ENCODE results near the gene EPHB1. TPM values are rescaled to one million over a fixed set of nuclear protein-coding genes. Genes with fewer than 3 reads are reported as not detected.

EPHB1 gene
- total and polyA plus RNA-seq, 2 of the 13 experiments (the other 11 are each of a cell fraction or from before 2014, with no cell fraction given), result 0.07 to 0.21 TPM

DNA sequence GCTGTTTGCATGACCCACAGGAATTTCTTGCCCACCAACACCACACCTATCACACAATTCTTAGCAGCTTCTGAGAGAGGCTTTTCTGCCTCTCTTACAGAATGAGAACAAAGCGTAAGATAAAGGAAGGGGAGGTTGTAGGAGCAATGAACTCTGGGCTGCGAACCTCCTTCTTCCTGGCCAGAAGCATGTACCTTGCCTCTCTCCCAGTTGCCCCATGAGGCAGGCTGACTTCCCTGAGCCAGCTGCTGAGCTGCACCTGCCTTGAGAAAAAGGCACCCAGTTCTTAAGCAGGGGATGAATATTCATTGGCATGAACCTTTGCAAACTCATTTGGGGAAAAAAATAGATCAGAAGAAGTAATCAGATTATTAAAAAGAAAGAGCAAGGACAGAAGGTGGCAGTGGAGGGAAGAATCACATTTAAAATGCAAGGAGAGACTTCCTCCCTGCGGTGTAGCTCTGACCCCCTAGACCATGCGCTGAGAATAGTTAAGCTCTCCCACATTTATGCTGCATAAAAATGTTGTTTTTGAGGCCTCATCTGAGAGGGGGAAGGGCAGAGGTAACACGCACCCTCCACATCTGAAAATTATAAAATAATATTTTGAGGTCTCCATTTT lies 304.8 kb downstream of the EPHB1 start (continued):
- TF ChIP-seq, protein P1, sequence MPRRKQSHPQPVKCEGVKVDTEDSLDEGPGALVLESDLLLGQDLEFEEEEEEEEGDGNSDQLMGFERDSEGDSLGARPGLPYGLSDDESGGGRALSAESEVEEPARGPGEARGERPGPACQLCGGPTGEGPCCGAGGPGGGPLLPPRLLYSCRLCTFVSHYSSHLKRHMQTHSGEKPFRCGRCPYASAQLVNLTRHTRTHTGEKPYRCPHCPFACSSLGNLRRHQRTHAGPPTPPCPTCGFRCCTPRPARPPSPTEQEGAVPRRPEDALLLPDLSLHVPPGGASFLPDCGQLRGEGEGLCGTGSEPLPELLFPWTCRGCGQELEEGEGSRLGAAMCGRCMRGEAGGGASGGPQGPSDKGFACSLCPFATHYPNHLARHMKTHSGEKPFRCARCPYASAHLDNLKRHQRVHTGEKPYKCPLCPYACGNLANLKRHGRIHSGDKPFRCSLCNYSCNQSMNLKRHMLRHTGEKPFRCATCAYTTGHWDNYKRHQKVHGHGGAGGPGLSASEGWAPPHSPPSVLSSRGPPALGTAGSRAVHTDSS (CRISPR knock-in tag; conservative IDR thresholded peaks at IDR 0.05), result no peak

DNA sequence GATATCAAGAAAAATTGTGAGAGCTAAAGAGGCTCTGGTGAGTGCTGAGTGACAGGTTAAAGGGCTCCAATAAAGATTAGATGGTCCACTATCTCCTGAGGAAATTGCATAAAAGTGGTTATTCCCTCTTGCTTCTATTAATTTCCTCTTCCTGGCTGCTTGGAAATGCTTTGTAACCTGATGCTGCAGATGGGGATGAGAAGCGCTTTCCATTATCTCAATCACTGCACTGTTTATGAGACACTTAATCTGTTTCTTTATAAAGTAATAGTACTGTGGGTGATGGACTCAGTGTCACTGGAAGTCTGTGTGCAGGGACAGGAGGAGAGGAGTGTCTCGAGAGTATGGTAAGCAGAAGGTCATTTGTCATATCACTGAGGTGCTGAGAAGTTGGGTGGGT lies 305.3 kb downstream of the EPHB1 start:
- H3K4me1 ChIP-seq (ENCODE audit: insufficient read depth, low read length), result no peaks in the 10 kb centered on the region
- ATAC-seq, result no peak

More for the DNA sequence above, 305.3 kb downstream of the EPHB1 start:
- Histone ChIP-seq H3K27me3 (ENCODE audit: control insufficient read depth in 1 of 2, insufficient read depth in 2 of 2, low read length in 2 of 2) (no peaks in the 10 kb centered on the region), H3K4me2 (ENCODE audit: low read depth, low read length) (no peak overlapping the region), H3K79me2 (ENCODE audit: insufficient read depth, low read length) (no peaks in the 10 kb centered on the region), H4K20me1 (ENCODE audit: insufficient read depth, low read length) (no peaks in the 10 kb centered on the region), H2AFZ (ENCODE audit: low read length) (no peak overlapping the region), H3K9me3 (ENCODE audit: low read length) (no peaks in the 10 kb centered on the region), H3K9ac (ENCODE audit: insufficient read depth, low read depth, low read length) (no peak overlapping the region), H3K4me3 (replicated peaks in 1 of 3; ENCODE audit: insufficient read depth in 1 of 3, low read depth in 2 of 3, low read length in 3 of 3) (no peak overlapping the region), H3K27ac (ENCODE audit: extremely low read length, insufficient read depth, low read length) (no peak overlapping the region), H3K36me3 (replicated peaks in 1 of 2; ENCODE audit: control insufficient read depth in 1 of 2, insufficient read depth in 2 of 2, low read length in 2 of 2) (no peaks in the 10 kb centered on the region)
- intact Hi-C loops (cut with micrococcal nuclease; ENCODE audit: unreplicated experiment), result no loop called here
- ChIA-PET CTCF (ENCODE audit: low intra/inter-chr PET ratio, low total read pairs) (no interaction called here), POLR2A (no interaction called here)
- TF ChIP-seq ZNF10 (CRISPR knock-in tag; IDR thresholded peaks at IDR 0.05; ENCODE audit: borderline replicate concordance, low read depth), result no peak
- TF ChIP-seq ZNF251 (CRISPR knock-in tag; IDR thresholded peaks at IDR 0.05), result no peak
- no peak for TF ChIP-seq RFX5 (IDR thresholded peaks at IDR 0.05; ENCODE audit: low read depth, low read length)
- no peak for TF ChIP-seq ZNF432 (CRISPR knock-in tag; IDR thresholded peaks at IDR 0.05; ENCODE audit: borderline replicate concordance)
- no peak for TF ChIP-seq NRL (CRISPR knock-in tag; IDR thresholded peaks at IDR 0.05; ENCODE audit: borderline replicate concordance)
- TF ChIP-seq, protein P2, sequence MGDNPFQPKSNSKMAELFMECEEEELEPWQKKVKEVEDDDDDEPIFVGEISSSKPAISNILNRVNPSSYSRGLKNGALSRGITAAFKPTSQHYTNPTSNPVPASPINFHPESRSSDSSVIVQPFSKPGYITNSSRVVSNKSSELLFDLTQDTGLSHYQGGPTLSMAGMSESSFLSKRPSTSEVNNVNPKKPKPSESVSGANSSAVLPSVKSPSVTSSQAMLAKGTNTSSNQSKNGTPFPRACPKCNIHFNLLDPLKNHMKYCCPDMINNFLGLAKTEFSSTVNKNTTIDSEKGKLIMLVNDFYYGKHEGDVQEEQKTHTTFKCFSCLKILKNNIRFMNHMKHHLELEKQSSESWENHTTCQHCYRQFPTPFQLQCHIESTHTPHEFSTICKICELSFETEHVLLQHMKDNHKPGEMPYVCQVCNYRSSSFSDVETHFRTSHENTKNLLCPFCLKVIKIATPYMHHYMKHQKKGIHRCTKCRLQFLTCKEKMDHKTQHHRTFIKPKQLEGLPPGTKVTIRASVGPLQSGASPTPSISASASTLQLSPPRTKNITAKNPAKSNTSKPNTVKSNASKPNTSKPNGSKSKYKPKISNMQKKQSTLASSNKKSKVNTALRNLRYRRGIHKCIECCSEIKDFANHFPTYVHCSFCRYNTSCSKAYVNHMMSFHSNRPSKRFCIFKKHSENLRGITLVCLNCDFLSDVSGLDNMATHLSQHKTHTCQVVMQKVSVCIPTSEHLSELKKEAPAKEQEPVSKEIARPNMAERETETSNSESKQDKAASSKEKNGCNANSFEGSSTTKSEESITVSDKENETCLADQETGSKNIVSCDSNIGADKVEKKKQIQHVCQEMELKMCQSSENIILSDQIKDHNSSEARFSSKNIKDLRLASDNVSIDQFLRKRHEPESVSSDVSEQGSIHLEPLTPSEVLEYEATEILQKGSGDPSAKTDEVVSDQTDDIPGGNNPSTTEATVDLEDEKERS (CRISPR knock-in tag; IDR thresholded peaks at IDR 0.05), result no peak
- TF ChIP-seq, protein P3, sequence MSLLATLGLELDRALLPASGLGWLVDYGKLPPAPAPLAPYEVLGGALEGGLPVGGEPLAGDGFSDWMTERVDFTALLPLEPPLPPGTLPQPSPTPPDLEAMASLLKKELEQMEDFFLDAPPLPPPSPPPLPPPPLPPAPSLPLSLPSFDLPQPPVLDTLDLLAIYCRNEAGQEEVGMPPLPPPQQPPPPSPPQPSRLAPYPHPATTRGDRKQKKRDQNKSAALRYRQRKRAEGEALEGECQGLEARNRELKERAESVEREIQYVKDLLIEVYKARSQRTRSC (CRISPR knock-in tag; IDR thresholded peaks at IDR 0.05; ENCODE audit: low read depth), result no peak
- no peak for TF ChIP-seq HIVEP1 (CRISPR knock-in tag; IDR thresholded peaks at IDR 0.05)
- no peak for TF ChIP-seq ZNF891 (CRISPR knock-in tag; IDR thresholded peaks at IDR 0.05)
- TF ChIP-seq ZSCAN31 (CRISPR knock-in tag; IDR thresholded peaks at IDR 0.05; ENCODE audit: low read depth), result no peak
- TF ChIP-seq BRD4 (CRISPR knock-in tag; IDR thresholded peaks at IDR 0.05), result no peak
- TF ChIP-seq, protein P4, sequence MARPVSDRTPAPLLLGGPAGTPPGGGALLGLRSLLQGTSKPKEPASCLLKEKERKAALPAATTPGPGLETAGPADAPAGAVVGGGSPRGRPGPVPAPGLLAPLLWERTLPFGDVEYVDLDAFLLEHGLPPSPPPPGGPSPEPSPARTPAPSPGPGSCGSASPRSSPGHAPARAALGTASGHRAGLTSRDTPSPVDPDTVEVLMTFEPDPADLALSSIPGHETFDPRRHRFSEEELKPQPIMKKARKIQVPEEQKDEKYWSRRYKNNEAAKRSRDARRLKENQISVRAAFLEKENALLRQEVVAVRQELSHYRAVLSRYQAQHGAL (CRISPR knock-in tag; IDR thresholded peaks at IDR 0.05; ENCODE audit: not compliant biosample characterization), result no peak
- no peak for DNase-seq (ENCODE audit: low spot score)
- FAIRE-seq, result no peak
- in situ Hi-C loops (cut with HindIII; ENCODE audit: extremely low pct_ligation_motif_present, low pct_unique_long_range_greater_than_20kb), result no loop called here
- no TSS peak for BruUV-seq (replicated peaks)
- WGBS (ENCODE audit: low lambda C conversion rate), result 22% methylated on average over 2 of the region's 2 CpGs
